ENCODE data around the gene IMMP2L.

Gene IMMP2L

DNA sequence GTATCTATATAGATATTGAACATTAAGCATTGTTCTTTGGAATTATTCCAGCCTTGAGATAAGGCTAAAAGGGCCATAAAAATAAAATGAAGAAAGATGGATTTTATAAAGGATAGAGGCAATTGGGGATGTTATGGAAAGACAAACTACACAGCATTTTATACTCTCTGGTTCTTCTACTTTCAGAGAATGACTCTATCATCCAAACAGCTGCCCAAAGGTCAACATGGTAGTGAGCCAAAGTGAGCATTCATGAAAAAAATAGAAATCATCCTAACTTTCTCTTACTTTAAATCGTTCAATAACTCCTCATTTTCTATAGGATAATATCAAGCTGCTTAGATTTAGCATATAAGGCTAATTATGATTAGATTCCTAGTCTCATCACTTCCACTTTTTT is 25.2 kb downstream of the IMMP2L start:
- Histone ChIP-seq H3K36me3 (ENCODE audit: low read depth) (peaks cover 7% of the 10 kb centered on the region), H3K9me3 (ENCODE audit: severe bottlenecking) (peaks cover 4% of the 10 kb centered on the region), H3K4me3 (ENCODE audit: severe bottlenecking) (no peak overlapping the region), H3K27me3 (ENCODE audit: insufficient read depth, poor library complexity, severe bottlenecking) (no peaks in the 10 kb centered on the region), H3K4me1 (ENCODE audit: insufficient read depth, poor library complexity, severe bottlenecking) (no peaks in the 10 kb centered on the region), H3K27ac (ENCODE audit: poor library complexity, severe bottlenecking) (no peak overlapping the region)
- no peak for DNase-seq (ENCODE audit: low spot score)
- no peak for ATAC-seq (ENCODE audit: low read depth)
- TF ChIP-seq, protein P1, sequence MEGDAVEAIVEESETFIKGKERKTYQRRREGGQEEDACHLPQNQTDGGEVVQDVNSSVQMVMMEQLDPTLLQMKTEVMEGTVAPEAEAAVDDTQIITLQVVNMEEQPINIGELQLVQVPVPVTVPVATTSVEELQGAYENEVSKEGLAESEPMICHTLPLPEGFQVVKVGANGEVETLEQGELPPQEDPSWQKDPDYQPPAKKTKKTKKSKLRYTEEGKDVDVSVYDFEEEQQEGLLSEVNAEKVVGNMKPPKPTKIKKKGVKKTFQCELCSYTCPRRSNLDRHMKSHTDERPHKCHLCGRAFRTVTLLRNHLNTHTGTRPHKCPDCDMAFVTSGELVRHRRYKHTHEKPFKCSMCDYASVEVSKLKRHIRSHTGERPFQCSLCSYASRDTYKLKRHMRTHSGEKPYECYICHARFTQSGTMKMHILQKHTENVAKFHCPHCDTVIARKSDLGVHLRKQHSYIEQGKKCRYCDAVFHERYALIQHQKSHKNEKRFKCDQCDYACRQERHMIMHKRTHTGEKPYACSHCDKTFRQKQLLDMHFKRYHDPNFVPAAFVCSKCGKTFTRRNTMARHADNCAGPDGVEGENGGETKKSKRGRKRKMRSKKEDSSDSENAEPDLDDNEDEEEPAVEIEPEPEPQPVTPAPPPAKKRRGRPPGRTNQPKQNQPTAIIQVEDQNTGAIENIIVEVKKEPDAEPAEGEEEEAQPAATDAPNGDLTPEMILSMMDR (IDR thresholded peaks at IDR 0.05; ENCODE audit: poor library complexity, severe bottlenecking): no peak

DNA sequence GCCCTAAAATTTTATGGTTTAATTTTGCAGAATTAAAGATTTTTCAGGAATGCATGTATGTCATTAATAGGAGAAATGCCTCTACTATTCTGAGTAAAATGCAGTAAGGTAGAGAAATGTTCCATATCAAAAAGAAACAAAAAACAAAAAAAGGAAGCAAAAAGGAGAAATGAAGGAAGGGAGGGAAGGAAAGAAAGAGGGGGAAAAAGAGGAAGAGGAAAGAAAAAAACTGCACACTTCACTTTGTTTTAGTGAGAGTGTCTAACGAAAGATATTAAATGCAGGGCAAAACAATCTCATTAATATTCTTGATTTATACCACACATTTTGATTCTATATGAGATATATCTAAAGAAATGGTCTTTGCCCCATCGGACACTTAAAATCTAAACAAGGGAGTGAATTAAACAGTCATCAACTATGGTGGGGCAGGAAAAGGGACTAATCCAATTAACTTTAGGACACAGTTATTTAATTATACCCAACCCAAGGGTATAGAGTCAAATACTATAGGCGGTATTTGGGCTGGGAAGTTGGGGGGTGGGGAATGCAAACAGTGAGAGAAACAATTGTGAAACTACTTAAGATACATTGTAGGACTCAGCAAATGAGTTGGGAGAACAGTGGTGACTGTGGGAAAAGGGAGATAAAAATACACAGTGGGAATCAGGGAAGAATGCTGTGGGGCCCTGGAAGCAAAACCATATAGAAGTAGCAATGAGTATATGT is 27.0 kb downstream of the IMMP2L start:
- H3K4me3 ChIP-seq (ENCODE audit: severe bottlenecking): no peak overlapping the region
- no peaks in the 10 kb centered on the region for H3K4me1 ChIP-seq (ENCODE audit: insufficient read depth, poor library complexity, severe bottlenecking)
- H3K27me3 ChIP-seq (ENCODE audit: insufficient read depth, poor library complexity, severe bottlenecking): no peaks in the 10 kb centered on the region
- no peak for DNase-seq (ENCODE audit: low spot score)
- peaks cover 7% of the 10 kb centered on the region for H3K36me3 ChIP-seq (ENCODE audit: low read depth)
- TF ChIP-seq, protein P1 (IDR thresholded peaks at IDR 0.05; ENCODE audit: poor library complexity, severe bottlenecking): no peak
- peaks cover 4% of the 10 kb centered on the region for H3K9me3 ChIP-seq (ENCODE audit: severe bottlenecking)
- no peak for ATAC-seq (ENCODE audit: low read depth)
- H3K27ac ChIP-seq (ENCODE audit: poor library complexity, severe bottlenecking): no peak overlapping the region

DNA sequence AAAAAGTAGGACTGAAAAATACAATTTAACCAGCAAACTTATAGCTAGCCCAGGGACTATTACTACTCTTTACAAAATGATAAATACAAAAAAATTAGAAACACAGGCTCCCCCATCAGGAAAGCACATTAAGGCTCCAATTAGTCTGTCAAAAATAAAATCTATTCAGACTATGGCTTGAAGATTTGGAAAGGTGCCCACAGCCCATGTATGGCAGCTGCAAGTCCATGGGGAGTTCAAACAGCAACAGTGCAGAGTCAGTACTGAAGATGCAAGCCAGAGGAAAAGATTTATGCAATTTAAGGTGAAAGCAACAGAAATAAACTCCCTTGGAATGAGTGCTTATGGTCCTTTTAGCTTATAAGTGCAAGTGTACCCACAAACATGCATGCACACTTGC is 29.7 kb downstream of the IMMP2L start:
- ATAC-seq (ENCODE audit: low read depth) (no peak), DNase-seq (ENCODE audit: low spot score) (no peak)
- peaks cover 7% of the 10 kb centered on the region; the same call in 1 of the 2 replicates for H3K36me3 ChIP-seq (ENCODE audit: low read depth)
- H3K4me1 ChIP-seq (ENCODE audit: insufficient read depth, poor library complexity, severe bottlenecking): no peaks in the 10 kb centered on the region
- TF ChIP-seq, protein P1 (IDR thresholded peaks at IDR 0.05; ENCODE audit: poor library complexity, severe bottlenecking): no peak
- H3K27me3 ChIP-seq (ENCODE audit: insufficient read depth, poor library complexity, severe bottlenecking): no peaks in the 10 kb centered on the region
- no peak overlapping the region for H3K4me3 ChIP-seq (ENCODE audit: severe bottlenecking)
- H3K9me3 ChIP-seq (ENCODE audit: severe bottlenecking): peaks cover 4% of the 10 kb centered on the region
- no peak overlapping the region for H3K27ac ChIP-seq (ENCODE audit: poor library complexity, severe bottlenecking)

DNA sequence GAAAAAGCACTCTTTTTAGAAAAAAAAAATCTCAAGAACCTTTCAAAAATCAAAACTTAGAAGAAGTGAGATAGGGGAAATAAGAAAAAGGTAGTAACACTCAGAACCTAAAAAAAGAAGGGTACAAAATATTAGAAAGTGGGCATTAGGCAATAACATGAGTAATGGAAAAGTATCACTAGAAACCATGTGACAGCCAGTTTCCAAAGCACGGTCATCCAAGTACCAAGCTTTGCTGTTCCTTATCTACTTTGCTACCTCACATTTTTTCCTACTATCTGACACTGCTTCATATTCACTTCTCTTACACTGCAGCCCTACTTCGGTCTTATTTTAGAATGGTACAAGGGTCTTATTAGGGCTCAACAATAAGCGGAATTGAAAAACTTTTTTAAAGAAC is 30.3 kb downstream of the IMMP2L start:
- DNase-seq (ENCODE audit: low spot score): no peak
- H3K9me3 ChIP-seq (ENCODE audit: severe bottlenecking): peaks cover 4% of the 10 kb centered on the region
- no peak for ATAC-seq (ENCODE audit: low read depth)
- TF ChIP-seq, protein P1 (IDR thresholded peaks at IDR 0.05; ENCODE audit: poor library complexity, severe bottlenecking): no peak
- no peak overlapping the region for H3K4me3 ChIP-seq (ENCODE audit: severe bottlenecking)
- peaks cover 7% of the 10 kb centered on the region; the same call in 1 of the 2 replicates for H3K36me3 ChIP-seq (ENCODE audit: low read depth)
- H3K4me1 ChIP-seq (ENCODE audit: insufficient read depth, poor library complexity, severe bottlenecking): no peaks in the 10 kb centered on the region
- H3K27ac ChIP-seq (ENCODE audit: poor library complexity, severe bottlenecking): no peak overlapping the region
- H3K27me3 ChIP-seq (ENCODE audit: insufficient read depth, poor library complexity, severe bottlenecking): no peaks in the 10 kb centered on the region

DNA sequence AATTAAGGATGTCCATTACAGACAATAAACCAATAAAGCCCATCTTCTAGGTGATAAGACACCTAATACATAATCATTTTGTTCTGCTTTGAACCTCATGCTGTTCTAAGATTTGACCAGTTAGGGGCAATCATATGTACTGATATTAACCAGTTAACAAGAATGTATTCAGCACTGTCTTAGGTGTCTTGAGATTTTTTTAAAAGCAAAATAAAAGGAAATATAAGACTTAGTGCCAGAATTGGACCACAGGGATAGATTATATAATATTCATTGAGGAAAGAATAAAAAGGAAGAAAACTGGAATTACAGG is 32.0 kb downstream of the IMMP2L start:
- H3K4me1 ChIP-seq (ENCODE audit: insufficient read depth, poor library complexity, severe bottlenecking): no peaks in the 10 kb centered on the region
- no peak for ATAC-seq (ENCODE audit: low read depth)
- no peaks in the 10 kb centered on the region for H3K27me3 ChIP-seq (ENCODE audit: insufficient read depth, poor library complexity, severe bottlenecking)
- H3K4me3 ChIP-seq (ENCODE audit: severe bottlenecking): no peak overlapping the region
- no peak for DNase-seq (ENCODE audit: low spot score)
- H3K9me3 ChIP-seq (ENCODE audit: severe bottlenecking): peaks cover 4% of the 10 kb centered on the region
- TF ChIP-seq, protein P1 (IDR thresholded peaks at IDR 0.05; ENCODE audit: poor library complexity, severe bottlenecking): no peak
- H3K27ac ChIP-seq (ENCODE audit: poor library complexity, severe bottlenecking): peak overlapping the region; percentile 11
- peaks cover 7% of the 10 kb centered on the region; the same call in 1 of the 2 replicates for H3K36me3 ChIP-seq (ENCODE audit: low read depth)

Data from RWPE2 (cell line).